OCI-LY7 (cell line): Measurements from ENCODE around the gene NPIPA5. TPM values are rescaled to one million over a fixed set of nuclear protein-coding genes. Genes with fewer than 3 reads are reported as not detected.
A peak's percentile ranks its signal among the peaks of the same experiment; 100 is the strongest.
"Not testable (repeated sequence)": the region's sequence is repeated elsewhere in the genome, so short reads cannot be mapped to it uniquely, and the experiment has no call there.

Experiments used
- Bru-seq: library from RNA; stranded (reverse); fragments of 400-500 nt; gene quantifications from one replicate; lab custom pipeline; 2021; lab: Mats Ljungman, UMichigan
- BruChase-seq, 2 experiments: library from RNA; stranded (reverse); fragments of 400-500 nt; gene quantifications; one replicate each; lab custom pipeline; 2021; lab: Mats Ljungman, UMichigan
- BruUV-seq: library from RNA; stranded (reverse); fragments of 400-500 nt; replicated peaks from 2 replicates; lab custom pipeline; 2021; lab: Mats Ljungman, UMichigan
- CTCF ChIA-PET: fragments of 300-600 bp; sonication (Branson Sonifier 250); formaldehyde crosslinking; loops from one replicate; lab custom pipeline; 2022; ENCODE audit warnings: antibody characterized with exemption; ENCODE audit not compliant: unreplicated experiment; lab: Charles Lee
- POLR2A ChIA-PET: fragments of 300-600 bp; sonication (Branson Sonifier 250); formaldehyde crosslinking; loops from one replicate; lab custom pipeline; 2022; ENCODE audit warnings: antibody characterized with exemption; lab: Charles Lee
- DNase-seq: peaks from one replicate; pipeline ENCODE4 v3.0.0-alpha.2; 2015; ENCODE audit warnings: low spot score
- H2AFZ ChIP-seq: fragments of 200-600 bp; sonication (generic), shearing (Covaris generic); 2 replicates; pipeline ENCODE4 v1.6.1; 2014; ENCODE audit warnings: mild to moderate bottlenecking, antibody characterized with exemption, low read length, moderate library complexity
- H3K27ac ChIP-seq: fragments of 200-600 bp; sonication (generic); 2 replicates; pipeline ENCODE4 v1.5.1; 2014; ENCODE audit warnings: mixed run types, low read depth, mild to moderate bottlenecking, moderate library complexity, low read length, inconsistent platforms; ENCODE audit not compliant: poor library complexity, severe bottlenecking
- H3K36me3 ChIP-seq: fragments of 200-600 bp; sonication (generic); 2 replicates; pipeline ENCODE4 v1.6.1; 2014; ENCODE audit warnings: mild to moderate bottlenecking, antibody characterized with exemption, low read length, moderate library complexity, mixed read lengths; ENCODE audit not compliant: insufficient read depth
- H3K4me1 ChIP-seq: fragments of 200-600 bp; sonication (generic); 2 replicates; pipeline ENCODE4 v1.5.1; 2014; ENCODE audit warnings: mild to moderate bottlenecking, low read length; ENCODE audit not compliant: insufficient read depth, poor library complexity, severe bottlenecking
- H3K4me2 ChIP-seq: fragments of 200-600 bp; sonication (generic); 2 replicates; pipeline ENCODE4 v1.6.1; 2014; ENCODE audit warnings: mild to moderate bottlenecking, low read length
- H3K4me3 ChIP-seq: fragments of 200-600 bp; sonication (generic); 2 replicates; pipeline ENCODE4 v1.5.1; 2014; ENCODE audit warnings: mild to moderate bottlenecking, low read depth, low read length; ENCODE audit not compliant: poor library complexity, severe bottlenecking
- H3K79me2 ChIP-seq: fragments of 200-600 bp; sonication (generic); 2 replicates; pipeline ENCODE4 v1.6.1; 2016; ENCODE audit warnings: low read depth, mild to moderate bottlenecking, low read length, moderate library complexity, mixed read lengths; ENCODE audit not compliant: insufficient read depth
- H3K9me2 ChIP-seq: fragments of 200-600 bp; sonication (generic); 2 replicates; pipeline ENCODE4 v1.6.1; 2016; ENCODE audit warnings: mild to moderate bottlenecking, low read length, mixed read lengths; ENCODE audit not compliant: insufficient read depth
- H3K9me3 ChIP-seq: fragments of 200-600 bp; sonication (generic); 2 replicates; pipeline ENCODE4 v1.6.1; 2014; ENCODE audit warnings: mild to moderate bottlenecking, mixed run types, low read length, mixed read lengths
- H4K20me1 ChIP-seq: fragments of 200-600 bp; sonication (generic); 2 replicates; pipeline ENCODE4 v1.6.1; 2014; ENCODE audit warnings: mild to moderate bottlenecking, antibody characterized with exemption, low read length, moderate library complexity, mixed read lengths; ENCODE audit not compliant: insufficient read depth
- EZH2phosphoT487 ChIP-seq: fragments of 200-600 bp; sonication (generic); IDR thresholded peaks from 2 replicates; pipeline ENCODE4 v1.6.1; 2018; ENCODE audit warnings: low read depth, borderline replicate concordance, mild to moderate bottlenecking, mixed run types, antibody characterized with exemption, low read length, moderate library complexity, mixed read lengths
- intact Hi-C: fragments of 100-400 bp; cut with micrococcal nuclease; formaldehyde crosslinking; loops from one replicate; pipeline ENCODE4 v1.10.0; 2022; ENCODE audit not compliant: unreplicated experiment
- long read RNA-seq: library from polyadenylated mRNA; stranded (forward); transcript quantifications from one replicate; pipeline ENCODE4 v2.0.0, GENCODE V29; 2022
- total RNA-seq, 2 experiments: library from RNA; depleted of rRNA in 1 of 2; stranded (reverse); fragments of >200 nt in 1 of 2; shearing (Covaris generic) in 1 of 2; gene quantifications; 2 replicates each; pipeline ENCODE4 v1.2.3, GENCODE V29; 2014 to 2022
- TF ChIP-seq, protein P1 (sequence below): fragments of 200-600 bp; sonication (generic); conservative IDR thresholded peaks from 2 replicates; pipeline ENCODE4 v1.5.1; 2014; ENCODE audit warnings: mild to moderate bottlenecking, antibody characterized with exemption, low read length, moderate library complexity, mixed read lengths

The NPIPA5 gene
- total RNA-seq (2014; rRNA removed; shearing (Covaris generic)): not detected in 2 replicates
- total RNA-seq (2022): 0.83 and 1.4 TPM in 2 replicates
- percentile 19 among the genes with signal in this experiment for Bru-seq, nascent RNA
- percentile 26 among the genes with signal in this experiment for BruChase-seq, experiment 1, labeled RNA remaining after a 6-hour chase
- BruChase-seq, experiment 2, labeled RNA remaining after a 2-hour chase: percentile 26 among the genes with signal in this experiment
- long read RNA-seq: 0 reads

DNA sequence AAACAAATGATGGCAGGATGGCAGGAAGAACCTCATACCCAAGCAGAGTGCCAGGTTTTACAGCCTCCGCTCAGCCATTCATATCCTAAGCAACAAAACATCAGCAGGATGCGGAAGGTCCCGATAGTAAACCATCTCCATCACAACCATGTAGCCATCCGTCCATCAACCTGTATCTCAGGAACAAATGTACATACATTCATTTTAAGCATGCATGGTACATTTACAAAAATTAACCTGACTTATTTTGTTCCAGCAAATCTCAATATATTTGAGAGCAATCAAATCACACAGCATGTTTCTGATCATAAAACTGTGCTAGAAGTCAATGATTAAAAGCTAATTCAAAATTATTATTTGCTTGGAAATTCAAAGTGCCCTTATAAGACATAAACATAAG, at the start of gene NPIPA5:
Gene NPIPA5 (minus strand): TSS at position 101 of the 400 bp plus-strand sequence. CDS start 0 bp downstream, at position 101.
- POLR2A ChIA-PET, intact Hi-C loops, DNase-seq, H3K4me3 ChIP-seq, H4K20me1 ChIP-seq, H3K36me3 ChIP-seq, H2AFZ ChIP-seq, BruUV-seq, H3K9me2 ChIP-seq, H3K79me2 ChIP-seq, CTCF ChIA-PET, H3K27ac ChIP-seq, H3K4me1 ChIP-seq, H3K9me3 ChIP-seq, H3K4me2 ChIP-seq: not testable (repeated sequence)

GRCh38 chr16:15427648-15428239, 49.6 kb upstream of the NPIPA5 start:
- no TSS peak for BruUV-seq
- peak; percentile 63 for DNase-seq
- no peaks in the 10 kb centered on the region for H3K79me2 ChIP-seq
- no peak overlapping the region for H3K27ac ChIP-seq
- H4K20me1 ChIP-seq: no peaks in the 10 kb centered on the region
- CTCF ChIA-PET: no interaction called here
- H3K4me3 ChIP-seq: no peak overlapping the region
- no peak overlapping the region for H3K4me2 ChIP-seq
- no peaks in the 10 kb centered on the region for H3K9me3 ChIP-seq
- POLR2A ChIA-PET: interaction anchor here (1.0 kb wide), 1 partner anchor 396 kb away, joined by 5 read pairs; no protein-coding TSS in a partner anchor
- no peaks in the 10 kb centered on the region for H3K36me3 ChIP-seq
- TF ChIP-seq EZH2phosphoT487: no peak
- TF ChIP-seq, protein P1, sequence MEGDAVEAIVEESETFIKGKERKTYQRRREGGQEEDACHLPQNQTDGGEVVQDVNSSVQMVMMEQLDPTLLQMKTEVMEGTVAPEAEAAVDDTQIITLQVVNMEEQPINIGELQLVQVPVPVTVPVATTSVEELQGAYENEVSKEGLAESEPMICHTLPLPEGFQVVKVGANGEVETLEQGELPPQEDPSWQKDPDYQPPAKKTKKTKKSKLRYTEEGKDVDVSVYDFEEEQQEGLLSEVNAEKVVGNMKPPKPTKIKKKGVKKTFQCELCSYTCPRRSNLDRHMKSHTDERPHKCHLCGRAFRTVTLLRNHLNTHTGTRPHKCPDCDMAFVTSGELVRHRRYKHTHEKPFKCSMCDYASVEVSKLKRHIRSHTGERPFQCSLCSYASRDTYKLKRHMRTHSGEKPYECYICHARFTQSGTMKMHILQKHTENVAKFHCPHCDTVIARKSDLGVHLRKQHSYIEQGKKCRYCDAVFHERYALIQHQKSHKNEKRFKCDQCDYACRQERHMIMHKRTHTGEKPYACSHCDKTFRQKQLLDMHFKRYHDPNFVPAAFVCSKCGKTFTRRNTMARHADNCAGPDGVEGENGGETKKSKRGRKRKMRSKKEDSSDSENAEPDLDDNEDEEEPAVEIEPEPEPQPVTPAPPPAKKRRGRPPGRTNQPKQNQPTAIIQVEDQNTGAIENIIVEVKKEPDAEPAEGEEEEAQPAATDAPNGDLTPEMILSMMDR: peak; percentile 83
- no peak overlapping the region; the same call in 1 of the 2 replicates for H2AFZ ChIP-seq
- H3K4me1 ChIP-seq: no peaks in the 10 kb centered on the region
- no peaks in the 10 kb centered on the region for H3K9me2 ChIP-seq
- intact Hi-C loops: no loop called here

GRCh38 chr16:15426796-15427195, 48.7 kb upstream of the NPIPA5 start:
- BruUV-seq: no TSS peak
- H3K9me2 ChIP-seq: no peaks in the 10 kb centered on the region
- TF ChIP-seq EZH2phosphoT487: no peak
- TF ChIP-seq, protein P1: no peak

More at GRCh38 chr16:15426796-15427195, 48.7 kb upstream of the NPIPA5 start:
- Histone ChIP-seq H2AFZ (no peak overlapping the region), H3K9me3 (no peaks in the 10 kb centered on the region), H3K27ac (no peak overlapping the region), H3K4me3 (no peak overlapping the region), H3K4me2 (no peak overlapping the region), H4K20me1 (no peaks in the 10 kb centered on the region), H3K36me3 (no peaks in the 10 kb centered on the region), H3K79me2 (no peaks in the 10 kb centered on the region), H3K4me1 (no peaks in the 10 kb centered on the region)
- intact Hi-C loops: no loop called here
- POLR2A ChIA-PET: no interaction called here
- no peak for DNase-seq
- CTCF ChIA-PET: no interaction called here
